Spleen (tissue), 7 donors: ENCODE measurements around the gene S100A16.

Source experiments
- CTCF ChIP-seq, 11 experiments: fragments of 200-600 bp in 7 of 11; fragments of 450-650 bp in 4 of 11; sonication (generic) in 4 of 11; IDR thresholded peaks in 8 of 11; conservative IDR thresholded peaks in 3 of 11; 1 replicate in 7 of 11; 2 replicates in 4 of 11; pipeline versions ENCODE4 v1.4.0 to v1.8.0; 2016 to 2021; ENCODE audit warnings: antibody characterized with exemption in 11 of 11, inconsistent platforms in 4 of 11, mild to moderate bottlenecking in 1 of 11
- POLR2A ChIP-seq, 3 donors: fragments of 450-650 bp; IDR thresholded peaks; one replicate each; pipeline ENCODE4 v1.5.1; 2017; ENCODE audit warnings: antibody characterized with exemption in 3 of 3, mild to moderate bottlenecking in 1 of 3
- POLR2AphosphoS5 ChIP-seq, 3 donors: sonication (generic); formaldehyde crosslinking; IDR thresholded peaks; one replicate each; pipeline ENCODE4 v1.5.1; 2017; ENCODE audit warnings: antibody characterized with exemption in 3 of 3
- donor health status: DM: no; HTN: no; CAD: no; lungs with moderate emphysema.
- donor health status: DM: no; HTN: no; CAD: no.
- donor health status: DM: no; HTN: no; CAD: no.

GRCh38 chr1:153619171-153619570 is 6.2 kb upstream of the S100A16 start:
- TF ChIP-seq CTCF (IDR thresholded peaks at IDR 0.05 in 8 of 11, conservative IDR thresholded peaks at IDR 0.05 in 3 of 11) (no peak), POLR2AphosphoS5 (IDR thresholded peaks at IDR 0.05) (no peak), POLR2A (IDR thresholded peaks at IDR 0.05) (no peak)
